GM19240 (cell line): ENCODE data around the gene TPST1.

ENCODE experiments used
- DNase-seq: peaks from one replicate; pipeline ENCODE4 v3.0.0; 2011; ENCODE audit warnings: low spot score; ENCODE audit not compliant: insufficient read length

TPST1 gene

DNA sequence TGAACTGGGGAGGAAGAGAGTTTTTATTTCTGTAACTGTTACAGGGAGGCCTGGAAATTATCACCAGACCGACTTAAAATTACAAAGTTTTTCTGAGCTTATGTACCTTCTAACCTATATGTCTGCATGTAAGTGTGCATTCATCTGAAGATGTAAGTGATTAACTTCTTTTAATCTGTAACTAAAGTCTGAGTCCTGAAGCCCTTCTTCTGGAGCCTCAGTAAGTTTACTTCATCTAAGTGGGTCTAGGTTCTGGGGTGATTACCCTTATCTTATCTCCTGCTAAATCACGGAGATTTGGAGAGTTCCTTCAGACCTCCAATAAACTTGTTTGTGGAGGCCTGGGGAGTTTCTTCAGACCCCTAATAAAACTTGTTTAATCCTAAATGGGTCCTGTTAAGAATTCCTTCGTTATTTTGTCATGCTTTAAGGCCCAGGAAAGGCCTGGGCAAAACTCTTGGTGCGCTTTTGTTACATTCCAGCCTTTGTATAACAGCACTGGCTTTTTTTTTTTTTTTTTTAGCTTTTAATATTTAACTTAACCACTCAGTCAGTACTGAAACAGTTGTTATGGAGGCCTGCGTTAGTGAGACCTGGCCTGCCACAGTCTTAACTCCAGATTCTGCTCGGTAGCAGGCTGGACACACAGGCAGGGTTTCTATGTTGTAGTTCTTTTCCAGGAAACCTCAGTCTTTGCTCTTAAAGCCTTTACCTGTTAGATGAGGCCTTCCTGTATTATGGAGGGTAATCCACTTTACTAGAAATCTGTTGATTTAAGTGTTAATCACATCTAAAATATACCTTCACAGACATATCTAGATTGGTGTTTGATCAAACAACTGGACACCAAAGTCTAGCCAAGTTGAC lies 33.0 kb downstream of the TPST1 start:
- DNase-seq: no peak

GRCh38 chr7:66238773-66239466 lies 33.8 kb downstream of the TPST1 start:
- DNase-seq: no peak

DNA sequence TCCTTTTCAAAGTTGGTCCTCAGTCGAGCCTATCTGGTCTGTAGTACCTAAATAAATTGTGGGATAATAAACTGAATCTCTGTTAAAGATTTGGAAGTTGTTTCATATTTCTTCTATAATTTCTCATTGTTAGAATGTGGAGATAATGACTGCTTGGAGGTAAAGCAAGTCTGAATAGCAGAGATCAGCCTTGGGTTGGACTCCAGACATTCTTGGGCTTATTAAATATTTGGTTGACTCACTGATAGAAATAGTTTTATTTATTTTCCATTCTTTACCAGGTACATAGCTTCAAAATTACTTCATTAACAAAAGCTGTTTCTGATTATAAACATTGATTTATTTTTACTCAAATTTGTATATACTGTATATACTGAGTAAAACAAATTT lies 34.3 kb downstream of the TPST1 start:
- no peak for DNase-seq

DNA sequence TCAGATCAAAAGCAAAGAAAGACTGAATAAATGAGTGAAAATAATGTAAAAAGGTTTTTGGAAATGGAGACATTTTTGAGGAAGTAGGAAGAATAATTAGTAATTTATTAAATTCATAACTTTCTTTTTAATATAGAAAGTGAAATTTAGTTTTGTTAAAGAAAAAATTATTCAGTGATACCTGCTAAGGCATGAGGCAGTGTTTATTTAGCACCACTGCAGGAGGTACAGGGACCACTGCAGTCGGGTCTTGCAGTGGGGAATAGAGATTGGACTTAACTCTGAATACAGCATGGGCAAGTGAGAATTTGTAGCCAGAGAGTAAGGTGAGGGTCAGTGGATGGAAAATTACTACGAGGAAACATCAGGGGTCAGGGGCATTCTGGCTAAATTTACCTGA lies 39.9 kb downstream of the TPST1 start:
- DNase-seq: no peak

- no peak for DNase-seq
These were observed 41.5 kb downstream of the TPST1 start for GRCh38 chr7:66246554-66247171.

DNA sequence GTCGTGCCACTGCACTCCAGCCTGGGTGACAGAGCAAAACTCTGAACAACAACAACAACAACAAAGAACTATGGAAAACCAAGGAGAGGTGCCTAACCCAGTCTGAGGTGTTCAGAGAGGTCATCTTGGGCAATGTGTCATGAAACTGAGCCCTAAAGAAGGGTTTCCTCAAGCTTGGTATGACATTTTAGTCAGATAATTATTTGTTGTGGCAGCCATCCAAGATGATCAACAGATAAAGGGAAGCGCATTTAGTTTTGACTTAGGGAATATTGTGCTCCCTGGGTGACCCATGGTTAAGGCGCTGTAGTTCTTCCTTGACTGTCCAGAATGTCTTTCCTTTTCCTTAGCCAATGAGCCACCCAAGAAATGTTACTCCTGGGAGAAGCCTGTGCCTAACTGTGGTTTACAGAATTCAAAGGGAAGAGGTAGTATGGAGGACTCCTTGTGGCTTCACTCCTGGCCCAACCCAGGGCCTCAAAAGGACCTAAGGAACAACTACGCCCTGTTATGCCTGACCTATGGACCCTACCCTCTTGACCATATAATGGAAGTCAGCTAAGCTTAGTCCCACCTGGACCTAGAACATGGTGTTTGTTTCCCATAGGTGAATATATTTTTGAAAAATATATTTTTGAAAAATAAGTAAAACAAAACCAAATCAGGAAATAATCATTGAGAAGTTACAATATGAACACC lies 42.4 kb downstream of the TPST1 start:
- no peak for DNase-seq

GRCh38 chr7:66250711-66251110 lies 45.6 kb downstream of the TPST1 start:
- no peak for DNase-seq

GRCh38 chr7:66255534-66256100 lies 50.5 kb downstream of the TPST1 start:
- no peak for DNase-seq

DNA sequence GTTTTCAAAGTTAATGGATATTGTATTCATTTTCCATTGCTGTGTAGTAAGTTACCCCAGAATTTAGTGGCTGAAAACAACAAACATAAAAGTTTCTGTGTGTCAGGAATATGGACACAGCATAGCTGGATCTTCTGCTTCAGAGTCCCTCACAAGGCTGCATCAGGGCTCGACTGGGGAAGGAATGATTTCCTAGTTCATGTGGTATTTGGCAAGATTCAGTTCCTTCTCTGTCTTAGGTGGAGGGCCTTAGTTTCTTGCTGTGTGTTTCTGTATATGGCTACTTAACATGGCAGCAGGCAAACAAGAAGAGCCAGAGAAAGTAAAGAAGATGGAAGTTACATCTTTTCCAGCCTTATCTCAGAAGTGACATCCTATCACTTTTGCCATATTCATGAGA lies 51.1 kb downstream of the TPST1 start:
- no peak for DNase-seq

GRCh38 chr7:66257481-66257880 lies 52.3 kb downstream of the TPST1 start:
- DNase-seq: no peak

DNA sequence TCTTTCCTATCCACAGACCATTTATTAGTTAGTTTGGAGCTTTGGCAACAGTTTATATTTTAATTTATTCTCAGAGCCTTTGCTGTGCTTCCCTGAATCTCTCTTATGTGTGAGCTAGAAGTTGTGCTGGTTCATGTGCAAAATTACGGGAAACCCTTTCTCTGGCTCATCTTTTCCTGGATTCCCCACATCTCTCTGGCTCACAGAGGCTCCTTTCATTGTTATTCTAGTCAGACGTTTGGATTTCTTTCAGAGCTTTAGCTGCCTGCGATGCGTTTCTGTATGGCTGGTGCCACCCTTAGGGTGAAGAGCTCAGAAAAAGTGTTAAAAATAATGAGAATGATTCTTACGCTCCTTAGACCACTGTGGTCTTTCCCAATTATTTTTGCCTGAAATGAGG lies 53.3 kb downstream of the TPST1 start:
- no peak for DNase-seq

DNA sequence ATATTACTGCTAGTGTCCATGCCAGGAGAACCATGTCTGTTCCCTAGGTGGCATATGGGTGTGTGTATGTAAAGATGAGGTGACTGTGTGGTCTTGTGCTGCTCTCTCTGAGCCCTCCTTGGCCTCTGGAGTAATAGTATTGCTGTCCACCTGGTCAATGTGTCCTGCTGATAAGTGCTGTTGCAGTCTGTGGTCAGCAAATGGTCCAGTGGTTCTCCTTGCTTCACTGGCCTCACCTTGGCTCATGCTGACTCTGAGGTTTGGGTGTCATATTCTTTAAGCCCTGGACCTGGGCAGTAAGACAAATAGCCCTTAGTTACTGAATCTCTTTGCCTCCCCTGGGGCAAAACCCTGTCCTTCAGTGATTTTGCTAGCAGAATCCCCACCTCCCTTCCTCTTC lies 56.8 kb downstream of the TPST1 start:
- DNase-seq: no peak

GRCh38 chr7:66263936-66264335 lies 58.8 kb downstream of the TPST1 start:
- no peak for DNase-seq

DNA sequence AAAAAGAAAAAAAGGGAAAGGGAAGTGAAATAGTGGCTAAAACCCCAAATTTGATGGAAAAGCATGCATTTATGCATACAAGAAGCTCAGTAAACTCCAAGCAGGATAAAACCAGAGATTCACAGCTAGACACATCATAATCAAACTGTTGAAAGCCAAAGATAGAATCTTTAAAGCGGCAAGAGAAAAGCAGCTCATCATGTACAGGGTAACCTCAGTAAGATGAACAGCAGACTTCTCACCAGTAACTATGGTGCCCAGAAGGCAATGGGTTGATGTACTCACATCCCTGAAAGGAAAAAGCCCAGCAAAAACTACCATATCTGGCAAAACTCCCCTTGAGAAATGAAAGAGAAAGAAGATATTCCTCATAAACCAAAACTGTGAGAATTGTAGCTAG lies 60.4 kb downstream of the TPST1 start:
- no peak for DNase-seq

- DNase-seq: no peak
These were observed 62.1 kb downstream of the TPST1 start for GRCh38 chr7:66267249-66267648.

- no peak for DNase-seq
These were observed 64.8 kb downstream of the TPST1 start for GRCh38 chr7:66269978-66270377.

DNA sequence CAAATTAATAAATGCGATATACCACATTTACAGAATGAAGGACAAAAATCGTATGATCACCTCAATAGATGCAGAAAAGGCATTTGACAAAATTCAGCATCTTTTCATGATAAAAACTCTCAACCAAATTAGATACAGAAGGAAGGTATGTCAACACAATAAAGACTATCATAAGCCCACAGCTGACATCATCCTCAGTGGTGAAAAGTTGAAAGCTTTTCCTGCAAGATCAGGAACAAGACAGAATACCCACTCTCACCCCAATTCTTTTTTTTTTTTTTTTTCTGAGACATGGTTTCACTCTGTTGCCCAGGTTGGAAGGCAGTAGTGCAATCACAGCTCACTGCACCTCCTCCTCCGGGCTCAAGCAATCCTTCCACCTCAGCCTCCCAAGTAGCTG lies 67.2 kb downstream of the TPST1 start:
- no peak for DNase-seq

DNA sequence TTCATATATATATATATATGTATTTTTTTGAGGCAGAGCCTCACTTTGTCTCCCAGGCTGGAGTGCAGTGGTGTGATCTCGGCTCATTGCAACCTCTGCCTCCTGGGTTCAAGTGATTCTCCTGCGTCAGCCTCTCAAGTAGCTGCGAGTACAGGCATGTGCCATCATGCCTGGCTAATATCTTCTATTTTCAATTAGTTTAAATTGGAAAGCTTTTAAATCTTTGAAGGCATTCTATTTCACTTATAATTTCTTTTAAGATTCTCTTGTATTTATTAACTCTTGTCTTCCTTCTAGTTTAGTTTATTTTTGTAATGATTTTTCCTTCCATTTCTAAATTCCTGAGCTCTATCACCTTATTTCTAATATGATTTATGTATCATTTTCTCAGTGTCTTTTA lies 71.2 kb downstream of the TPST1 start:
- no peak for DNase-seq

DNA sequence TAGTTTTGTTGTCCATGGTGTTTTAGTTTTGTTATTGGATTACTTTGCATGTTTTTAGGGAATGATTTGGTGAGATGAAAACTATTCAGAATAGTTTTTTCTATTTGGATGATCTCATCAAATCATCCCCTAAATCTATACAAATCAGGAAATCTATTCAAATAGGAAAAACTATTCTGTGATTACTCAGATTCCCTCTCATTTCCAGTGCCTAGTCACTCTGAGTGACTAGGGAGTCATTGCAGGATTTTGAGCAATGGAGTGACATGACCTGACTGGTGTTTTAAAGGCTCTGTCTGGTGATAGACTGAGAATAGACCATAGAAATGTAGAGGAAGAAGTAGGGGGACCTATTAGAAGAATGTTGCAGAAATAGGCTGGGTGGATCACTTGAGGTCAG lies 72.4 kb downstream of the TPST1 start:
- DNase-seq: no peak

- no peak for DNase-seq
These were observed 74.8 kb downstream of the TPST1 start for GRCh38 chr7:66279912-66280311.
